Fibroblast of mammary gland (primary cell): Measurements from ENCODE around the gene PDE4B.

Experiments
- DNase-seq: peaks from one replicate; pipeline ENCODE4 v3.0.0-alpha.2; 2010; ENCODE audit warnings: low read depth
- H3K4me3 ChIP-seq: 2 replicates; pipeline ENCODE4 v1.5.1; 2011; ENCODE audit warnings: low read depth, mild to moderate bottlenecking, low read length, moderate library complexity; ENCODE audit not compliant: control insufficient read depth
- CTCF ChIP-seq: conservative IDR thresholded peaks from 2 replicates; pipeline ENCODE4 v1.5.1; 2011; ENCODE audit warnings: low read depth, low read length, inconsistent platforms; ENCODE audit not compliant: control insufficient read depth, insufficient read depth

Gene PDE4B

GRCh38 chr1:66175581-66175980 lies 382.9 kb downstream of the PDE4B start:
- TF ChIP-seq CTCF, result no peak
- H3K4me3 ChIP-seq, result no peak overlapping the region
- no peak for DNase-seq

- H3K4me3 ChIP-seq, result no peak overlapping the region
- TF ChIP-seq CTCF, result no peak
- peak; percentile 23 for DNase-seq
These were observed 383.5 kb downstream of the PDE4B start for GRCh38 chr1:66176012-66176715.

GRCh38 chr1:66176832-66177231 lies 384.1 kb downstream of the PDE4B start:
- DNase-seq, result no peak
- H3K4me3 ChIP-seq, result no peak overlapping the region
- TF ChIP-seq CTCF, result no peak

- no peak for TF ChIP-seq CTCF
- no peak for DNase-seq
- no peak overlapping the region for H3K4me3 ChIP-seq
These were observed 384.8 kb downstream of the PDE4B start for GRCh38 chr1:66177510-66177909.

- H3K4me3 ChIP-seq, result no peak overlapping the region
- TF ChIP-seq CTCF, result no peak
- DNase-seq, result no peak
These were observed 389.3 kb downstream of the PDE4B start for GRCh38 chr1:66182026-66182425.

GRCh38 chr1:66182551-66183178 lies 390.0 kb downstream of the PDE4B start:
- H3K4me3 ChIP-seq, result no peak overlapping the region
- peak; percentile 92 for DNase-seq
- TF ChIP-seq CTCF, result no peak

GRCh38 chr1:66183400-66183799 lies 390.7 kb downstream of the PDE4B start:
- H3K4me3 ChIP-seq, result no peak overlapping the region
- TF ChIP-seq CTCF, result no peak
- DNase-seq, result no peak
